Dendritic cell treated with granulocyte-macrophage colony-stimulating factor and Interleukin-4, amounts not matched to agents 40 ng/mL and 50 ng/mL, for 4 days (primary cell): Measurements from ENCODE around the gene LRRC38.
"Not testable (repeated sequence)": the region's sequence is repeated elsewhere in the genome, so short reads cannot be mapped to it uniquely, and the experiment has no call there.

ENCODE experiments used
- H3K27ac Mint-ChIP-seq: one replicate; pipeline ENCODE4 v1.8.0; 2022; ENCODE audit warnings: mild to moderate bottlenecking, mixed read lengths
- H3K27me3 Mint-ChIP-seq: one replicate; pipeline ENCODE4 v1.8.0; 2022; ENCODE audit warnings: mild to moderate bottlenecking, mixed read lengths
- H3K36me3 Mint-ChIP-seq: one replicate; pipeline ENCODE4 v1.8.0; 2022; ENCODE audit warnings: low read depth, mixed read lengths
- H3K4me1 Mint-ChIP-seq: one replicate; pipeline ENCODE4 v1.8.0; 2022; ENCODE audit warnings: low read depth, mixed read lengths
- H3K4me3 Mint-ChIP-seq: one replicate; pipeline ENCODE4 v1.8.0; 2022; ENCODE audit warnings: mild to moderate bottlenecking, moderate library complexity, mixed read lengths
- H3K9me3 Mint-ChIP-seq: one replicate; pipeline ENCODE4 v1.8.0; 2022; ENCODE audit warnings: mixed read lengths
- intact Hi-C: fragments of 100-400 bp; cut with micrococcal nuclease; formaldehyde crosslinking; loops from one replicate; pipeline ENCODE4 v1.15.0; 2022

LRRC38 gene

DNA sequence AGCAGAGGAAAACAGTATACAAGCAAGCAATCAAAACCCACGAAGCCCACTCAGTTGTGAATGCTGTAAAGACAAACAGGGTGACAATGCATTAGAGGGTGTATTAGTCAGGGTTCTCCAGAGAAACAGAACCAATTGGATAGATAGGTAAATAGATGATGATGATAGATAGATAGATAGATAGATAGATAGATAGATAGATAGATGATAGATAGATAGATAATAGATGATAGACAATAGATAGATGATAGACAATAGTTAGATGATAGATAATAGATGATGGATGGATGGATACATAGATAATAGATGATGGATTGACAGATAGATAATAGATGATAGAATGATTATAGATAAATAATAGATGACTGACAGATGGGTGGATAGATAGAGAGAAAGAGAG lies 48.3 kb downstream of the LRRC38 start:
- Mint-ChIP-seq H3K27ac (no peak overlapping the region), H3K36me3 (no peaks in the 10 kb centered on the region), H3K9me3 (no peaks in the 10 kb centered on the region), H3K4me3 (no peak overlapping the region), H3K27me3 (peaks cover 1% of the 10 kb centered on the region), H3K4me1 (no peaks in the 10 kb centered on the region)
- intact Hi-C loops: no loop called here

DNA sequence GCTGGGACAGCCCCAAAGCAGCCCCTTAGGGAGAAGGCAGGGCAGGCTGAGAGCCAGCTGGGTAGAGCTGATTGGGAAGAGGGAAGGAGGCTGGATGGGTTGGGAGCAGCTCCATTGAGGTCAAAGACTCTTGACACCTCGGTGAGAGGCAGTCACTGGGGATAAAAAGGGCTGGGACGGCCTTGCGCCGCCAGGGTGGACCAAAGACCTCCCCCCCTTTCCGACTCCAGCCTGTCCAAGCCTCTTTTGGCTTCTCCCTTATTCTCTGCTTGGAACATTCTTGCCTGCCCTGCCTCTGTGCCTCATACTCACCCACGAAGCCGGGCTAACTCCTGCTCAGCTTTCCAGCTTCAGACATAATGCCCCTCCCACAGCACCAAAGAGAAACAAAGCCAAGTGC lies 51.1 kb downstream of the LRRC38 start:
- no peak overlapping the region for H3K27ac Mint-ChIP-seq
- H3K36me3 Mint-ChIP-seq: no peaks in the 10 kb centered on the region
- H3K4me1 Mint-ChIP-seq: no peaks in the 10 kb centered on the region
- H3K27me3 Mint-ChIP-seq: no peaks in the 10 kb centered on the region
- H3K4me3 Mint-ChIP-seq: no peak overlapping the region
- intact Hi-C loops: no loop called here
- no peaks in the 10 kb centered on the region for H3K9me3 Mint-ChIP-seq

DNA sequence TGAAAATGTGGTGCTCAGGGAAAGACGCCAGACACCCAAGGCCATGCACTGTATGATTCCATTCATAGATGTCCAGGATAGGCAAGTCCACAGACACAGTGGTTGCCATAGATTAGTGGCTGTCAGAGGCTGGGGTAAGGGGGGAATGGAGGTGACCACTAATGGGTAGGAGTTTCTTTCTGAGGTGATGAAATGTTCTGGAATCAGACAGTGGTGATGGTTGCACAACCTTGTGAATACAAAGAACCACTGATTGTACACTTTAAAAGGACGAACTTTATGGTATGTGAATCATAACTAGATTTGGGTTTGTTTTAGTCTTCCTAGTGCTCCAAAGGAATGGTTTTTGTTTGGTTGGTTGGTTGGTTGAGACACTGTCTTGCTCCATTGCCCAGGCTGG lies 51.8 kb downstream of the LRRC38 start:
- intact Hi-C loops: no loop called here
- peaks cover 2% of the 10 kb centered on the region for H3K27me3 Mint-ChIP-seq
- no peaks in the 10 kb centered on the region for H3K36me3 Mint-ChIP-seq
- H3K9me3 Mint-ChIP-seq: no peaks in the 10 kb centered on the region
- no peak overlapping the region for H3K4me3 Mint-ChIP-seq
- H3K27ac Mint-ChIP-seq: no peak overlapping the region
- H3K4me1 Mint-ChIP-seq: no peaks in the 10 kb centered on the region

DNA sequence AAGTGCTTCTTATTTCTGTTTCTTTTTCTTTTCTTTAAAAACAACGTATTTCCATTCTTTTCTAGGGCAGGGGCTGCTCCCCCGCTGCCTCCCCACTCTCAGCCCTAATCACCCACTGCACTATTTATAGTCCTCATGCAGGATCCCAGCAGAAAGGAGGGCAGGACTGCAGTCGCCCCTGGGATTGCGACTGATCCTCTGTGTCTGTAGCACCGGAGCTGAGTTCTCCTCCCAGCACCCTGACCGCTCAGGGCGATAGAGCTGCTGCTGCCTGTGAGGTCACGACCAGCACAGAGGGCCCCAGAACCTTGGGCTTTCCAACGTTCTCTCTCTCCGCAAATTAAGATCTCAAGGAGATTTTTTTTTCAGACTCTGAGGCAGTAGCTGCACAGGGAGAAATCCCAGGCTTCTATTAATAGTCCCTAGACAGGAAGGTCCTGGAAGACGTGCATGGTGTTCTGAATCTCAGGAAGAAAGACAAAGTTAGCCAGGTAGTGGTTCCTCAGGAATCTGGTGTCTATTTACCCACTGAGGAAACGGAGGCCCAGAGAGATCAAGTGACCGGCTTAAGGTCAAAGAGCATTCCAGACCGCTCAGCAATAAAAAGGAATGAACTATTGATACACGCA lies 56.8 kb downstream of the LRRC38 start:
- H3K27ac Mint-ChIP-seq: no peak overlapping the region
- H3K27me3 Mint-ChIP-seq: peaks cover 6% of the 10 kb centered on the region
- no peaks in the 10 kb centered on the region for H3K4me1 Mint-ChIP-seq
- intact Hi-C loops: no loop called here
- H3K4me3 Mint-ChIP-seq: no peak overlapping the region
- H3K36me3 Mint-ChIP-seq: no peaks in the 10 kb centered on the region
- H3K9me3 Mint-ChIP-seq: no peaks in the 10 kb centered on the region

DNA sequence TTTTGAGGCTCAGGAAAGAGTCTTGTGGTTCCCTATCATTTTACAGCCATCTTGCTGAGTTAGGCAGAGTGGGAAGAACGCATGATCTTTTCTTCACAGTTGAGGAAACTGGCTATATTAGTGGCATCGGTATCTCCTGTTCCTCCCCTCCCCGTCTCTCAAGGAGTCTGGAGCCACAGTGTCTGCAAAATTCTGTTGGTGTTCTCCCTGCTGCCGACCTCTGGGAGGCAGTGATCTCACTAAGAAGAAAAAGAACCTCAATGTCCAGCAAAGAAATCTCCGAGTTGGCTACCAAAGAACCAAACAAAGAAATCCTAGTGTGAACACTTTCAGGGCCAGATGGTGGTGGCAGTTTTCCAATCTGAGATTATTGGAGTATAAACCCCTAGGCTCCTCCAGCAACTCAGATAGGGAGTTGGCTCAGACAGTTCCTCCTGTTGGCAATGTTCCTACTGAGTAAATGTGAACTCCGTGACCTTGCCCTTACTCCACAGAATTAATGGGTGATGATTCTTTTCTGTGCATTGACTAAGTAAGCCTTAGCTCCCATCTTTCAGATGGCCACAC lies 62.3 kb downstream of the LRRC38 start:
- Mint-ChIP-seq H3K4me1 (no peaks in the 10 kb centered on the region), H3K9me3 (no peaks in the 10 kb centered on the region), H3K36me3 (no peaks in the 10 kb centered on the region), H3K27ac (no peak overlapping the region), H3K27me3 (peaks cover 3% of the 10 kb centered on the region), H3K4me3 (no peak overlapping the region)
- intact Hi-C loops: no loop called here

DNA sequence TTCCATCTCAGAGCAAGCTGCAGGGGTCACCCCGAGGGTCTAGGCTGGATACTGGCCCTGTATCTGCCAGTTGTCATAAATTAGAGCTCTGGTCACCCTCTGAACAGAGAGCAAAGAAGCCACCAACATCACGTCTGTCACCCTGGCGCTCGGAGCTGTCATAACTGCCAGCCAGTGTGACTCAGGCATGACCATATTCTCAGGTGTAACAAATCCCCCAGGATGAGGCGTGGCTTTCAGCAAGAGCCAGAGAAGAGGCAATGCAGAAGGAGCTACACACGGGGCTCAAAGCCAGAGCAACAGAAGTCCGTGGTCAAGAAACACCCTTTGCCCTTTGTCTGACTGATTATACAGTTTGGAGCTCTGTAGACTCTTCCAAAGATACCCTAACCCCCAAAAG lies 63.6 kb downstream of the LRRC38 start:
- Mint-ChIP-seq H3K27ac (no peak overlapping the region), H3K36me3 (no peaks in the 10 kb centered on the region), H3K27me3 (peaks cover 1% of the 10 kb centered on the region), H3K4me3 (no peak overlapping the region), H3K4me1 (no peaks in the 10 kb centered on the region), H3K9me3 (no peaks in the 10 kb centered on the region)
- intact Hi-C loops: no loop called here

DNA sequence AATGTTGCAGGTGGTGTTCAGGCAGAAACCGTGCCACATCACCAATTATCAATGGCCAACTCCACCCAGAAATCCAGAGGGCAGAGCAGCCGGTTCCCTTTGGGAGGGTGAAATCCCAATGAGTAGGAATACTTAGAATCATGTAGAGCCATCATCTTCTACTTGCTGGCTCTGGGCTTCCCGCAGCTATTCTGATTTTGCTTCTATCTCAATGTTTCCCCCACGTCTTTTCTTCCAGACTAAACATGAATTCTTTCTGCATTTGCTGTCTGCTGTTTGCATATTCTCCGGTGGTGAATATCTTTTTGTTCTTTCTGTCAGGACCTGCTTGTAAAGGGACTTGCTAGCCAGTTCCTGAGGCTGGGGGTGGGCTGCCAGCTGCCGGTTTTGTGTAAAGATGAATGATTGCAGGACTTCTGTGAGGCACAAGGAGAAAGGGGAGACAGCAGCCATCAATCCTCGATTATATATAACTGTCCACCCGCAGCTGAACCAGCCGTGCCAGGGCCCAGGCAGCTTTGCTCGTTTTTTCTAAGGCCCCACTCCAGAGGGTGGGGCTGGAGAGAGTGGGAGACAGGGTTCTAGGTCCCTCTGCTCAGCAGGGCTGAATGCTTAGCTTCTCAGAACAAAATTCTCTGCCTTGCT lies 70.3 kb downstream of the LRRC38 start:
- no peak overlapping the region for H3K27ac Mint-ChIP-seq
- no peaks in the 10 kb centered on the region for H3K4me1 Mint-ChIP-seq
- peaks cover 1% of the 10 kb centered on the region for H3K27me3 Mint-ChIP-seq
- H3K36me3 Mint-ChIP-seq: no peaks in the 10 kb centered on the region
- H3K9me3 Mint-ChIP-seq: no peaks in the 10 kb centered on the region
- intact Hi-C loops: no loop called here
- H3K4me3 Mint-ChIP-seq: no peak overlapping the region

DNA sequence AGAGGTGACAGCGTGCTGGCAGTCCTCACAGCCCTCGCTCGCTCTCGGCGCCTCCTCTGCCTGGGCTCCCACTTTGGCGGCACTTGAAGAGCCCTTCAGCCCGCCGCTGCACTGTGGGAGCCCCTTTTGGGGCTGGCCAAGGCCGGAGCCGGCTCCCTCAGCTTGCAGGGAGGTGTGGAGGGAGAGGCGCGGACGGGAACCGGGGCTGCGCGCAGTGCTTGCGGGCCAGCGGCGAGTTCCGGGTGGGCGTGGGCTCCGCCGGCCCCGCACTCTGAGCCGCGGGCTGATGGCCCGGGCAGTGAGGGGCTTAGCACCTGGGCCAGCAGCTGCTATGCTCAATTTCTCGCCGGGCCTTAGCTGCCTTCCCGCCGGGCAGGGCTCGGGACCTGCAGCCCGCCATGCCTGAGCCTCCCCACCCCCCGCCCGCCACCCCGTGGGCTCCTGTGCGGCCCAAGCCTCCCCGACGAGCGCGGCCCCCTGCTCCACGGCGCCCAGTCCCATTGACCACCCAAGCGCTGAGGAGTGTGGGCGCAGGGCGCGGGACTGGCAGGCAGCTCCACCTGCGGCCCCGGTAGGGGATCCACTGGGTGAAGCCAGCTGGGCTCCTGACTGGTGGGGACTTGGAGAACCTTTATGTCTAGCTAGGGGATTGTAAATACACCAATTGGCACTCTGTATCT lies 74.6 kb downstream of the LRRC38 start:
- H3K36me3 Mint-ChIP-seq, H3K4me1 Mint-ChIP-seq, H3K27me3 Mint-ChIP-seq, H3K27ac Mint-ChIP-seq, H3K4me3 Mint-ChIP-seq, intact Hi-C loops, H3K9me3 Mint-ChIP-seq: not testable (repeated sequence)

DNA sequence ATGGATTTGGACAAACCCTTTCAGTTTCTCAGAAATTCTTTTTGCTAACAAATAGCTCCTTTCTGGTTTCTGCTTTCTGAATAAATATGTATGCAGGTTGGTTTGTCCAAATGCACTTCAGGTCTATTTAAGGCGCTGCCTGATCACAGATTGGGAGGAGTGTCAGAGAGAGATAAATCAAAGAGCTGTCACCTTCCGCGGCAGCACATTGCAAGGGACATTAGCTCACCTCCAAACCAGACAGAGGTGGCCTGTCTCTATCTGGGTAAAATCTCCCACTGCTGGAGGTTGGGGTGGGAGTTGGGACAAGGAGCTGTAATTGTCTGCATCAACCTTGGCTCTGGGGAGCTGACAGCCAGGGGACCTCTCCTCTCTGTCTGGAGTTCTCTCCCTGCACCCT lies 78.3 kb downstream of the LRRC38 start:
- Mint-ChIP-seq H3K36me3 (no peaks in the 10 kb centered on the region), H3K4me1 (no peaks in the 10 kb centered on the region), H3K4me3 (no peak overlapping the region), H3K27me3 (peaks cover 2% of the 10 kb centered on the region), H3K9me3 (no peaks in the 10 kb centered on the region), H3K27ac (no peak overlapping the region)
- intact Hi-C loops: no loop called here

DNA sequence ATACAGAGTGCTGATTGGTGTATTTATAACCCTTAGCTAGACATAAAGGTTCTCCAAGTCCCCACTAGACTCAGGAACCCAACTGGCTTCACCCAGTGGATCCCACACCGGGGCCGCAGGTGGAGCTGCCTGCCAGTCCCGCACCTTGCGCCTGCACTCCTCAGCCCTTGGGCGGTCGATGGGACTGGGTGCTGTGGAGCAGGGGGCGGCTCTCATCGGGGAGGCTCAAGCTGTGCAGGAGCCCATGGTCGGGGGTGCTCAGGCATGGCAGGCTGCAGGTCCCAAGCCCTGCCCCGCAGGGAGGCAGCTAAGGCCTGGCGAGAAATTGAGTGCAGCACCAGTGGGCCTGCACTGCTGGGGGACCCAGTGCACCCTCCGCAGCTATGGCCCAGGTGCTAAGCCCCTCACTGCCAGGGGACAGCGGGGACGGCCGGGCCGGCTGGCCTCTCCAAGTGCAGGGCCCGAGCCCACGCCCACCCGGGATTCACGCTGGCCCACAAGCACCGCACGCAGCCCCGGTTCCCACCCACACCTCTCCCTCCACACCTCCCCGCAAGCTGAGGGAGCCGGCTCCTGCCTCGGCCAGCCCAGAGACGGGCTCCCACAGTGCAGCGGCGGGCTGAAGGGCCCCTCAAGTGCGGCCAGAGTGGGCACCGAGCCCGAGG lies 80.0 kb downstream of the LRRC38 start:
- H3K4me3 Mint-ChIP-seq, H3K27ac Mint-ChIP-seq, intact Hi-C loops, H3K27me3 Mint-ChIP-seq, H3K36me3 Mint-ChIP-seq, H3K4me1 Mint-ChIP-seq, H3K9me3 Mint-ChIP-seq: not testable (repeated sequence)

DNA sequence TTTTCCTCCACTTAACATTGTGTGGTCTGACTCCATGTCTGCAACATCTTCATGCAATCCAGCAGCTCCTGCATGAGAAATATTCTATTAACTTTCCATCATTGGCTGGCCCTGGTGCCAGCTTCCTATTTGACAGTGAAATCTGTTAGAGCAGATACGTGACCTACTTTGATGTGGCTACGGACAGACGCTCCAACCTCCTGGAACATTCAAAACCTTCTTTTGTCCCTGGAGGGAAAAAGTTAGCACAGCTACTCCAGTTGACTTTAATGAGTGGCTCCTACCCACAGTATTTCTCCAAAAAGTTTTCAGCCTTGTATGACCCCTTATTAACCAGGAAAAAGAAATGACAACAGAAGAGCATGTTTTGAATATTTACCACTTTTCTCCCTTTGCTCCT lies 81.6 kb downstream of the LRRC38 start:
- H3K36me3 Mint-ChIP-seq: no peaks in the 10 kb centered on the region
- intact Hi-C loops: no loop called here
- H3K4me1 Mint-ChIP-seq: no peaks in the 10 kb centered on the region
- no peak overlapping the region for H3K4me3 Mint-ChIP-seq
- H3K27ac Mint-ChIP-seq: no peak overlapping the region
- peaks cover 2% of the 10 kb centered on the region for H3K27me3 Mint-ChIP-seq
- H3K9me3 Mint-ChIP-seq: no peaks in the 10 kb centered on the region

DNA sequence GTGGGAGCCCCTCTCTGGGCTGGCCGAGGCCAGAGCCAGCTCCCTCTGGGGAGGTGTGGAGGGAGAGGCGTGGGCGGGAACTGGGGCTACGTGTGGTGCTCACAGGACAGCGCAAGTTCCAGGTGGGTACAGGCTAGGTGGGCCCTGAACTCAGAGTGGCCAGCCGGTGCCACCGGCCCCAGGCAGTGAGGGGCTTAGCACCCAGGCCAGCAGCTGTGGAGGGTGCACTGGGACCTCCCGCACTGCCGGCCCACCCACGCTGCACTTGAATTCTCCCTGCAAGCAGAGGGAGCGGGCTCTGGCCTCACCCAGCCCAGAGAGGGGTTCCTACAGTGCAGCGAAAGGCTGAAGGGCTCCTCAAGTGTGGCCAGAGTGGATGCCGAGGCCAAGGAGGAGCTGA lies 83.3 kb downstream of the LRRC38 start:
- H3K4me1 Mint-ChIP-seq: no peaks in the 10 kb centered on the region
- no peak overlapping the region for H3K4me3 Mint-ChIP-seq
- no peaks in the 10 kb centered on the region for H3K36me3 Mint-ChIP-seq
- no peaks in the 10 kb centered on the region for H3K9me3 Mint-ChIP-seq
- no peaks in the 10 kb centered on the region for H3K27me3 Mint-ChIP-seq
- intact Hi-C loops: no loop called here
- H3K27ac Mint-ChIP-seq: no peak overlapping the region
